HG02588 (cell line): ENCODE measurements around the gene C13orf42.
"Not testable (repeated sequence)": the region's sequence is repeated elsewhere in the genome, so short reads cannot be mapped to it uniquely, and the experiment has no call there.

Experiments used
- ATAC-seq: cut with Tn5 transposase; IDR thresholded peaks from one replicate; pipeline ENCODE4 v1.9.1; 2021; ENCODE audit warnings: mild to moderate bottlenecking, moderate library complexity; ENCODE audit not compliant: unreplicated experiment

The C13orf42 gene

DNA sequence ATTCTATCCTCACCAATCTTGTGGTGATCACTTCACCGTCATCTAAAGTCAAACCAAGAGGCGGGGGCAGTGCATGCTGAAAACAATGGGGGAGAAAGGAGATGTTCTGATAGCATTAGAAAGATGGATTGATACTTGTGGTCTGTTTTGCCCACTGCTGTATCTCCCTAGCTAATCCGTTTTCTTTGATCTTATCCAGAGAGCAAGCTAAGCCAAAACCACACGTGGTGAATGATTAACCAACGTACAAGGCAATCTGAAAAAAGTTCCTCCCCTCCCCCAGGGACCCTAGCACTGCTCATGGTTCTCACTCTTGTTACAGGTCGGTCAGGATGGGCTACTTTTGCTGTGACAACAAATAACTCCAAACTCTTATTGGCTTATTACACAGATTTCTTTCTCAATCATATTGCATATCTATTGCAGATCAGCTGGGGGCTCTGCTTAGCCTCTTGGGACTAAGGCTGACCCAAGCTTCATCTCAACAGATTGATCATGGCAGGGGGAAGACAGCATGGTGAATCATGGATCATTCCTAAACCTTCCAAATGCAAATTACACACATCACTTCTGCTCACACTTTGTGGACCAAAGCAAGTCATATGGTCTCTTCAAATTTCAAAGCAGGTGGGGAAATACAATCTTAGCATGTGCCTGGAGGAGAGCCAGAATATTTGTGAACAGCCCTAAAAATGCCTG lies 11.9 kb upstream of the C13orf42 start:
- ATAC-seq: no peak

DNA sequence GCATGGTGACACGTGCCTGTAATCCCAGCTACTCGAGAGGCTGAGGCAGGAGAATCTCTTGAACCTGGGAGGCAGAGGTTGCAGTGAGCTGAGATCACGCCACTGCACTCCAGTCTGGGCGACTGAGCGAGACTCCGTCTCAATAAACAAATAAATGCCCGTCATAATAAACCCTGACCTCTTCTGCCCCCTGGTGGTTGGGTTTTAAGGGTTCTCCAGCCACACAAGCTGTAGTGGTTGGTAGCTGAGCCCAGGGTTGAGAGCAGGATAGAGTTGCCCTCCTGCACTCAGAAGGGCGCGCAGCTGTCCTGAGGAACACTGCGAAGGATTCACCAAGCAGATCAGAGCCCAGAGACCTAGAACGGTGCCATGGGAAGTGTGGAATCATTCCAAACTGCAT lies 9.8 kb upstream of the C13orf42 start:
- ATAC-seq: not testable (repeated sequence)

DNA sequence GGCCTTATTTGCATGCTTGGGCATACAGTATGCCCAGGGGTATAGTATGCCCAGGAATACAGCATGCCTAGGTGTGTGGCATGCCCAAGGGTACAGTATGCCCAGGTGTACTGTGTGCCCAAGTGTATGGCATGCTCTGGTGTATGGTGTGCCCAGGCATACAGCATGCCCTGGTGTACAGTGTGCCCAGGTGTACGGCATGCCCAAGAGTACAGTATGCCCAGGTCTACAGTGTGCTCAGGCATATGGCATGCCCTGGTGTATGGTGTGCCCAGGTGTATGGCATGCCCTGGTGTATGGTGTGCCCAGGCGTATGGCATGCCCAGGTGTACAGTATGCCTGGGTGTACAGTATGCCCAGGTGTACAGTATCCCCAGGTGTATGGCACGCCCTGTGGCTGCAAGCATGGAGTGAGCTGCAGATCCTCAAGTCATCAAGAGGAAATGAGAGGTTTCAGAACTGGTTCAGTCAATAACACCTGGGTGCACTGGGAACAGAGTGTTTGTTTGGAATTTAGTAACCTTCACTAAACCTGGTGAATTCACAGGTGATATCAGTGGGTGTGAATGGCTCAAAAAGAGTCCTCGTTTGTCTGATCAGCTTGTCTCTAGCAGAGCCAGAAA lies 7.8 kb upstream of the C13orf42 start:
- ATAC-seq: no peak

DNA sequence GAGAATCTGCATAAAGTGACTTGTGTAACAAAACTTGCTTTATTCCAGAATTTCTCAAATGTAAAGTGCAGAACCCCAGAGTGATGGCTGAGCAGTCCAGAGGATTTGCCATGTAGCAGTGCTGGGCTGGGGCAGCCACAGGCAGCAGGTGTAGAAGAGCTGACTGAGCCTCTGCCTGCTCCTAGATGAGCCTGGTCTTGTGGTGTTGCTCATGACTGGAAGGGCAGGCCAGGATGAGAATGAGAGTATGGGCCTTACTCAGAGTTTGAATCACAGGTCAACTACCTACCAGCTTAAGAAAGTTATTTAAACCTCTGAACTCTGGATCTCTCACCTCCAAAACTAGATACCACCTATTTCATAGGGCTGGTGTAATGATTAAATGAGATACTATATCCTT lies 2.9 kb upstream of the C13orf42 start:
- no peak for ATAC-seq

DNA sequence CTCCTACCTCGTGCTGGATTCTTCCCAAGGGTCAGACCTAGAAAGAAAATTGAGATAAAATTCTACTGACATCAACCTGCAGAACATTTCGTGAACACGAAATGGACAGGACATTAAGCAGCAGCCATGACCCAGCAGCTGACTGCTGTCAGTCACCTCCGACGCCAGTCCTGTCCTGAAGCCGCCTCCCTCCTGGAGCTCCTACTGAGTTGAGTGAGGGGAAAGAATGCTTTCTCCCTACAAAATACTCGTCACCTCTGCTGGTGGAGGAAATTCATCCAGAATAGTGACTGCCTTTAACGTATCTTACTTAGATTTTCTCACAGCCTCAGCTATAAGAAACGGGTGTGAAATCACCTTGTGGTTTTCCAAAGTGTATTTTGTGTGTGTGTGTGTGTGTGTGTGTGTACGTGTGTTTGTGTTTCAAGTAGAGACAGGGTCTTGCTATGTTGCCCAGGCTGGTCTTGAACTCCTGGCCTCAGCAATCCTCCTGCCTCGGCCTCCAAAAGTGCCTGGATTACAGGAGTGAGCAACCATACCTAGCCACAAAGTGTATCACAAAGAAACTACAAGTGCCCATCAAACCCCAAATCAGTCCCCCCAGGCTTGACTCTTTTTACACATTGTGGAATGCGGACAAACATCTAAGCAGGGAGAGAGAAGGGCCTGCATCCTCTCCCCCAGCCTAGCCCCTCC lies 2.3 kb upstream of the C13orf42 start:
- ATAC-seq: no peak

DNA sequence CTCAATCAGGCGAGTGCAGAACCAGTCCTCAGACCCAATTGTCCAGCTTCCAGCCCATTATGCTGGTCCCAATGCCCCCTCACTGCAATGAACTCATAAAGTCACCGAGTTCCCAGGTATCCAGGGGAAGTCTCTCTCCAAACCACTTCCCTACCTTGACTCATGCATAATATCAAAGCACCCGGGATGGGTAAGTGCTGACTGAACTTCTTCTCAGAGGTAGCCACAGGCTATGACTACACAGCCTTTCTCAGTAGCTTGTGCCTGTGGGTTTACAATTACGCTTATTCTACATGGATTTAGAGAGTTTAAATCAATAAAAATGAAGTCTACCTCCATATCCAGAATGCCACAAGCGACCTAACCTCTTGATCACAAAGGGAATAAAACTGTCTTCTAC lies 1.7 kb upstream of the C13orf42 start:
- no peak for ATAC-seq

DNA sequence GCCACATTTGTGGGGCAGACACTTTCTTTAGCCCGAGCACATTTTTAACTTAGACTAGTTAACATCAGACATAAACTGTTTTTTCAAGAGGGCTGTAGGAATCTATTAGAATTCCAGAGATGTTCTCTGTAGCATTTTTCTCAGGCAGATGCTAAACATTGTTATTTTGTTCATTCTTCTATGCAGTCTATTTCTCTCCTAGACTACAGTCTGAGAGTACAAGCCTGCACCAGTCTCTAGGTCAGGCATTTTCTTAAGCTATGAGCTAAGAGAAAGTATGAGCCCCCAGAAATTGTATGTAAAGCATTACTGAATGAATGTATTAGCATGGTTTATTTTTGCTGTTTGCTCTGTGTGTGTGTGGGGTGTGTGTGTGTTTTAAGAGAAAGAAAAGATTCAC lies 923 bp upstream of the C13orf42 start:
- no peak for ATAC-seq

DNA sequence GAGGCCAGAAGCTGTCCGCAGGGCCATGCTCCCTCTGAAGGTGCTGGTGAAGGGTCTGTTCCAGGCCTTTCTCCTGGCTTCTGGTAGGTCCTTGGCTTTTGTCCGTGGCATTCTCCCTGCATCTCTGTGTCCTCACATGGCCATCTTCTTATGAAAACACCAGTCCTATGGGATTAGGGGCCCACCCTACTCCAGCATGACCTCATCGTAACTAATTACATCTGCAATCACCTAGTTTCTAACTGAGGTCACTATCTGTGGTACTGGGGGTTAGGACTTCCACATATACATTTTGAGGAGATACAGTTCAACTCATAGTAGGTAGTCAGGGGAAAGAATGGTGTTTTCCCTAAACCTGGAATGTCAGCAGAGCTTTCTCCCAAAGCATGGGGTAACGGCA lies 3.1 kb downstream of the C13orf42 start:
- ATAC-seq: no peak

DNA sequence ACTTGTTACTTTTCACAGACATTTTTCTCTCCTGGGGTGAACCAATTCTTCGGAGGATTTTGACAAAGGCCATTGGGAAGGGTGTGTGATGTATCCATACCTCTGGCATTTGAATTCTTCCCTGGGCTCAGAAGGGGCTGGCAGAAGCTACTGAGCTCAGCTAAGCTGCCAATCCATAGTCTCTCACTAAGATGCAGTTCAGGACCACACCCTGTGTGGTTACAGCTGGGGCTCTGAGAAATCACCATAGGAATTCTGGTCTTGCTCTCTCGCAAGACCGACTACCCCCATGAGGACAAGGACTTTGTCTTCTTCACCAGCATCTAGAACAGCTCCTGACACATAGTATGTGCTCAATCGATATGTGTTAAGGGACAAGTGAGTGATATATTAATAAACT lies 6.0 kb downstream of the C13orf42 start:
- ATAC-seq: no peak

DNA sequence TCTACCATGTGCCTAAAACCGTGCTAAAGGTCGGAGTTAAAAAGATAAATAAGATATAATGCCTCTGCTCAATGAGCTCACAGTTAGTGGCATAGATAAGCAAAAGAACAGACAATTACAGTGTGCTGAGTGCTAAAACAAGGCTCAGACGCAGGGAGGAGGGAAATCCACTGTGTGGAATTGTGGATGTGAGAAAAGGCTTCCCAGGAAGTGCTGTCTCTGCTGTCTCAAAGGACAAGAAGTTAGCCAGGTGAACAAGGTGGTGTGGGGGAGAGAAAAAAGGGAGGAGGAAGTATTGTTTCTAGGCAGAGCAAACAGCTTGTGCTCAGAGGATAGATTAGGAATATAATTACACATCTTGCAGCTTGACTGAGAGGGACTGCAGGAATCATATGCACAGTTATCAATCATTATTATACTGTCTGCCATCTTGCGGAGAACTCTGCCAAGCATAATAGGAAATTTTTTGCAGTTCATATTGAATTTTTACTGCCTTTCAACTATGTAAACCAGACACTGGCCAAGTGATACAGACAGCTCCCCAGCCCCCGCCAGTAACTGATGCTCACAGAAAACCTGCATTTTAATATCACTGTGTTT lies 9.3 kb downstream of the C13orf42 start:
- ATAC-seq: no peak

DNA sequence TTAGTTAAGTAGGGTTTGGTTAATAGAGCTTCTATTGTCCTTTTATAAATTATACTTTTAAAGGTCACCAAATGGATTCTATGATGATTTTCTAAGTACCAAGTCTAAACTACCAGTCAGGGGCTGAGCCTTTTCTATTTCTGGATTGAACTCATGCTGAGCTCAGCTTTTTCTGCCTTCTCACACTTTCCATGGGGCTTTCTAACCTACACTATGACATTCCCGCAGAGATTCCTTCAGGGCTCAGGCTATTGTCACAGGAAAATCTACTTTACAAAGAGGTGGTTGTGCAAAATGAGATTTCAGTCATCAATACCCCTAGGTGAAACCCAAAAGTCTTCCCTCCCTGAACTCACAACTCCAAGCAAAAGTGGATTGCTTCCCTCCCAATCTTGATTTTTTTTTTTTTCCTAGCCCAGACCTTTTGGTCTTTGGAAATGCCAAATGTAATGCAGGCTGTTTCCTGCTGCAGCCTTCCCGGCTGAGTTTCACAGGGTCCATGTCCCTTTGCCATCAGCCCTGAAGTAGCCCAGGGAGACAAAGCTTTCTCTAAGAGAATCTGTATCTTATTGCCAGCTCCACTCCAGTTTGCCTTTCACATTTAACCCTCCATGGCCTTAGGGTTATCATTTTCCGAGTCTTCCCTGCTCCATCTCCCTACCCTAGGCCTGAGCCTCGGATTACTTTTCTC lies 13.6 kb downstream of the C13orf42 start:
- ATAC-seq: no peak

DNA sequence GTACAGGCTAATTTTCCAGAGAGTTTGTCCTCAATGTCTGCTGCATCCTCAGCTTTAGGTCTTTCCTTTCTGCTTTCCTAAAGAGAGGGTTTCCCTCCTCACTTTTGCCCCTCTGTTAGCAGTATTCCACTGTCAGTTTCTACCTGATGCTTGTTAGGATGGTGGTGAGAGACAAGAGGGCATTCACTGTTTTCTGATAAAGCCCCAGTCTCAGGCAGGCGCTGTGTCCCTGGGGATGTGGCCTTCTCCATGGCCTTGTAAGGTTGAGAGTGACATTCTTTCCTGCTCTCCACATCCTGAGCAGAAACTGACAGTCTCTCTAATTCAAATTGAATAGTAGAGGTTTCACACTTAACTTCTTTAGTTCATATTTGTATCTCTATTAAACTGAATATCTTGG lies 14.9 kb downstream of the C13orf42 start:
- no peak for ATAC-seq

DNA sequence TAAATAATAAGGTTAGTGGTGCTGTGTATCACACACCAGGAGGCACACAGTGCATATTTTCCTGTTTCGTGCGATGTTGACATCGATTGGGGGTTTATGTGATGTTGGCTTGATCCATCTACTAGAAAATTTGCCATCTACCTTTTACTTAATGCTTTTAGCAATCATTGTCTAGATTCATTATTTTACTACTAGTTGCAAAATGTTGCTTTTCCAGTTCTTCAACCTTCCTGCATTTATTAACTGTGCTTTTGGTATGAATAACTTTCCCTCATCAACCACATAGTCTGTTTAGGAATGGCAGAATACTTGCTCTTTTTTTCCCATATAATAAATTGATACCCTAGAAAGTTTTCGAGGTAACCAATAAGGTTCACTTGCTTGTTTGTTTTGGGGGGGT lies 17.5 kb downstream of the C13orf42 start:
- no peak for ATAC-seq

DNA sequence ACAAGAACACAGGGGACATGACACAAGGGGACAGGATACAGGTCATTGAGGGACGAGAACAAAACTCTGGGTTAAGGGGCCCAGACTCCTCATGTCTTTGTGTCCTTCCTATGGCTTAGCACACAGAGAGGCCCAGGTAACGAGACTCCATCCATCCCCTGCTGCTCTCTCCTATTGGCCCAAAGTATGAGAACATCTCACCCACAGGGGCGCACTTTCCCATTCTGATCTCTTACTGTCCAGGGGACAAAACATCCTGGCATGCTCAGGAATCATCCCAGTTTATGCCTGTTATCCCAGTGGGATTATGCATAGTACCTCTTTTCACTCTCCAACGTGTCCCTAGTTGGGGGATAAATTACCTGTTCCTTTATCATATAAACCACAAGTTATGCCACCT lies 19.2 kb downstream of the C13orf42 start:
- no peak for ATAC-seq

DNA sequence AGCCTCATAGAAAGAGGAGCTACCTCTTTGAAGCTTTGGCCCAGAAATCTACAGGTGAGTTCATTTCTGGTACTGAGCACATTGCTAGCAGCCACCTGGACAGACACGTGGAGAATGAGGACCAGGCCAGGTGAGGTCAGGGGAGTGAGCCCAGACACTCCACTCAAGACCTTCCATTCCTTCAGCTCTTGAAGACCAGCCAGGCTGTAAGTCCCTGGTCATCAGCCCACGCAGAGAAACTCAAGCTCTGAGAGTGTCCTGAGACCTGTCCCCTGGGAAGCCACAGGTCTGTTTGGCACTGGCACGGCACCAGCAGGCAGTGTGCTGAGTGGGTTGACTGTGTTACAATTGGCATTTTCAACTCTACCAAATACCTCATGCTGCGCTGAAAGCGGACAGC lies 27.4 kb downstream of the C13orf42 start:
- ATAC-seq: no peak

DNA sequence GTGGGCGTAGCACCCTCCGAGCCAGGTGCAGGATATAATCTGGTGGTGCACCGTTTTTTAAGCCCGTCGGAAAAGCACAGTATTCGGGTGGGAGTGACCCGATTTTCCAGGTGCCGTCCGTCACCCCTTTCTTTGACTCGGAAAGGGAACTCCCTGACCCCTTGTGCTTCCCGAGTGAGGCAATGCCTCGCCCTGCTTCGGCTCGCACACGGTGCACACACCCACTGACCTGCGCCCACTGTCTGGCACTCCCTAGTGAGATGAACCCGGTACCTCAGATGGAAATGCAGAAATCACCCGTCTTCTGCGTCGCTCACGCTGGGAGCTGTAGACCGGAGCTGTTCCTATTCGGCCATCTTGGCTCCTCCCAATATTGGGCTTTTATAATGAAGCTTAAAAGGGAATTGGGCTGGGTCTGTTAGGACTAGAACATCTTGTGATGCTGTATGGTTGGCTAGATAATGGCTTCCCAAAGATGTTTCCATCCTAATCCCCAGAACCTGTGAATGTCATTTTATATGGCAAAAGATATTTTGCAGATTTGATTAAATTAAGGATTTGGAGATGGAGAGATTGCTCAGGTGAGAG lies 30.5 kb downstream of the C13orf42 start:
- ATAC-seq: not testable (repeated sequence)

DNA sequence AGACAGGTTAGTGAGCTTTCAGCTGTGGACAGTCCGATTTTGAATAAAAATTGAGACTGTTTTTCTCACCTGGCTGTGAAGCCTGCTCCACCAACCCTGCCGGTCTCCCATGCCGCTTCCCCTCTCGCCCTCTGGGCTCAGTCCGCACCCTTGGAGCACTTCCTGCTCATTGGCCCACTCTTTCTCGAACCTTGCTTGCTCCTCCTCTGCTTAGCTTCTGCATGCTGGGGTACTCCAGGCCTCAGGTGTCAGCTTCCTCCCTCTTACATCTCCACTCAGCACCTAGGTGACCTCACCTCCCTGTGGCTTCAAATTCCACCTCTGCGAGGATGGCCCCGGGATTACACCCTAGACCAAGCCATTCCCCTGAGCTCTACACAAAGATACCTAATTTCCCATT lies 39.6 kb downstream of the C13orf42 start:
- ATAC-seq: no peak

DNA sequence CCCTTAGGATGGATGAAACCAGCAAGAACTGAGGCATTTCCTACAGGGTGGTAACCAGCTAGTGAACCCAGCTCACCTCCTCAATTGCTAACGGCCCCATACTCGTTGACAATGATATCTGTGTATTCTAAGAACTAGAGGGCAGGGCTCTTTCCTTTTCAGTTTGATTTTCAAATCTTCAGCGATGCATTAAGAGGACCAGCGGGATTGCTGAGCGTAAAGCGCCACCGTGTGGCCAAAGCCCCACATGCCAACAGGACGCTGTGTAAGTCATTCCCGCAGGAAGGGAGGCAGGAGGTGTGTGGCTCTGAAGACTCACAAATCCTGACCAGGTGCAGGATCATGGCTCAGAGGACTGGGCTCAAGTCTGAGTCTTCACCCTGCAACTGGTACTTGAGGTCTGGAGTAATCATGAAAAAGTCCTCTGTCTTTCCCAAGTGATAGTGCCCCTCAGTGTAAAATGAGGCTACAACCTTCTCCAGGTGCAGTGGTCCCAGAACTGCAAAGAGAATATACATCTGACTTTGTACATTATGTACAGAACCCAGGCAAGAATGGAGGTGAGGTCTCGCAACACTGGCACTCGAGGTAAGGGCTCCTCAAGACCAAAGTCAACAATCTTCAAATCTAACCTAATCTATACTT lies 40.9 kb downstream of the C13orf42 start:
- ATAC-seq: peak; percentile 75

DNA sequence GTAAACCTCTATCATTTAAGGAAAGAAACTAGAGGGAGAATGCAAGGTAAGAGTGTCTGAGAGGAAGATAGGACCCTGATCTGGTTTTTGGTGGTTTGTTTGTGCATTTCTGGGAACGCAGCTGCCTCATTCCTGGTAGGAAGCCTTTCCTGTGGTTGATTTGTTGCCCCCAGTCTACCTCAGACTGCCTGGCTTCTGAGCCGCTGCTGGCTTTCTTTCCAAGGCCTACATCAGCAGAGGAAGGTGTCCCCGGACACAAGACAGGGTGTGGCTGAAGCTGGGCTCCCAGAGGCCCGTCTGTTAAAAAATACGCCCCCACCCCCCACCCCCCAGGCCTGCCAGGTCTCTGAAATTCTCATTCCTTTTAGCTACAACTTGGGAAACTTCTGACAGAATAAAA lies 42.6 kb downstream of the C13orf42 start:
- no peak for ATAC-seq

DNA sequence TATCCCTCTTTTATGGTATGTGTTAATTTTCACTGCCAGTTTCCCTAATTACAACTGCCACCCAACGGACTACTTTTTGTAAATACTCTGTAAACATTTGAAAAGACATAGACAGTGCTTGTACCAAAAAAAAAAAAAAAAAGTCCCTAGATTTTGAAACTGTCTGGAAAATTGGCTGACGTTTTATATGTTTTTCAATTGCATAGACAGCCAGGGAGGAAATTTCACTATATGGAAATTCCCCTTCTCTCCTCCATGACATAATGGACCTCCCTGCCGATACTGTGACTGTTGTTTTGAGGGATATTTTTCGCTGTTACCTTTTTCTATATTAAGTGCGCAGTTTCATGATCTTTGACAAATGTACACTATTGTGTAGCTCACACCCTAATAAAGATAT lies 43.4 kb downstream of the C13orf42 start:
- no peak for ATAC-seq
